NCI-H2171 (cell line): ENCODE measurements around the gene PAXIP1.
"Not testable (repeated sequence)": the region's sequence is repeated elsewhere in the genome, so short reads cannot be mapped to it uniquely, and the experiment has no call there.

Source experiments
- DNase-seq: peaks from one replicate; lab custom pipeline; 2025; lab: John Stamatoyannopoulos, UW

The PAXIP1 gene

GRCh38 chr7:155003092-155003375, at the start of gene PAXIP1:
Gene PAXIP1 (minus strand): TSS chr7:155003124. CDS start chr7:155002929, 195 bp downstream.
- DNase-seq: no peak

GRCh38 chr7:155051355-155051754, 48.4 kb upstream of the PAXIP1 start:
- no peak for DNase-seq

GRCh38 chr7:155048006-155048405, 45.1 kb upstream of the PAXIP1 start:
- DNase-seq: no peak

GRCh38 chr7:155043756-155044155, 40.8 kb upstream of the PAXIP1 start:
- no peak for DNase-seq

GRCh38 chr7:155038335-155038734, 35.4 kb upstream of the PAXIP1 start:
- no peak for DNase-seq

GRCh38 chr7:155034495-155034894, 31.6 kb upstream of the PAXIP1 start:
- DNase-seq: not testable (repeated sequence)

- no peak for DNase-seq
Measured at GRCh38 chr7:155032978-155033377, 30.1 kb upstream of the PAXIP1 start.

GRCh38 chr7:155027879-155028278, 25.0 kb upstream of the PAXIP1 start:
- no peak for DNase-seq

- DNase-seq: no peak
Measured at GRCh38 chr7:155021699-155022145, 18.8 kb upstream of the PAXIP1 start.

- DNase-seq: no peak
Measured at GRCh38 chr7:155020996-155021395, 18.1 kb upstream of the PAXIP1 start.

GRCh38 chr7:155017834-155018233, 14.9 kb upstream of the PAXIP1 start:
- no peak for DNase-seq

- no peak for DNase-seq
Measured at GRCh38 chr7:155011086-155011485, 8.2 kb upstream of the PAXIP1 start.

GRCh38 chr7:155009570-155010157, 6.7 kb upstream of the PAXIP1 start:
- DNase-seq: no peak

- no peak for DNase-seq
Measured at GRCh38 chr7:155007947-155008346, 5.0 kb upstream of the PAXIP1 start.

- DNase-seq: peak; percentile 70
Measured at GRCh38 chr7:155003376-155004214, 671 bp upstream of the PAXIP1 start.

GRCh38 chr7:155002411-155003091, 373 bp downstream of the PAXIP1 start:
- peak; percentile 75 for DNase-seq

- no peak for DNase-seq
Measured at GRCh38 chr7:155001756-155002410, 1.0 kb downstream of the PAXIP1 start.

- DNase-seq: no peak
Measured at GRCh38 chr7:155000795-155001194, 2.1 kb downstream of the PAXIP1 start.

- no peak for DNase-seq
Measured at GRCh38 chr7:154998481-154998880, 4.4 kb downstream of the PAXIP1 start.

- DNase-seq: no peak
Measured at GRCh38 chr7:154997840-154998370, 5.0 kb downstream of the PAXIP1 start.

GRCh38 chr7:154996756-154997155, 6.2 kb downstream of the PAXIP1 start:
- no peak for DNase-seq

GRCh38 chr7:154996101-154996500, 6.8 kb downstream of the PAXIP1 start:
- no peak for DNase-seq
